IPS DF 6.9 (cell line): ENCODE results near the gene KLHL42.
"Not testable (repeated sequence)": the region's sequence is repeated elsewhere in the genome, so short reads cannot be mapped to it uniquely, and the experiment has no call there.

Experiments
- DNase-seq: peaks from one replicate; pipeline ENCODE4 v3.0.0-alpha.2; 2013; ENCODE audit warnings: low read depth, low spot score
- H3K27ac ChIP-seq: one replicate; pipeline ENCODE4 v1.5.1; 2013; ENCODE audit warnings: low read length, control low read depth
- H3K27me3 ChIP-seq: 2 replicates; pipeline ENCODE4 v1.6.1; 2013; ENCODE audit warnings: mild to moderate bottlenecking, low read length; ENCODE audit not compliant: control insufficient read depth, insufficient read depth
- H3K36me3 ChIP-seq: 2 replicates; pipeline ENCODE4 v1.6.1; 2013; ENCODE audit warnings: low read length; ENCODE audit not compliant: control insufficient read depth, insufficient read depth
- H3K4me1 ChIP-seq: 2 replicates; pipeline ENCODE4 v1.6.1; 2013; ENCODE audit warnings: low read length; ENCODE audit not compliant: control insufficient read depth, insufficient read depth
- H3K4me3 ChIP-seq: 2 replicates; pipeline ENCODE4 v1.5.1; 2013; ENCODE audit warnings: mild to moderate bottlenecking, low read length
- H3K9me3 ChIP-seq: 2 replicates; pipeline ENCODE4 v1.6.1; 2013; ENCODE audit warnings: low read length, inconsistent platforms; ENCODE audit not compliant: control insufficient read depth, insufficient read depth
- WGBS: extraction: QIAGEN DNeasy Blood & Tissue Kit; methylation state at CpG from one replicate; pipeline ENCODE4 v1.1.7; 2013; ENCODE audit warnings: mixed read lengths, missing lambda C conversion rate; ENCODE audit not compliant: insufficient read length, insufficient coverage; 5-methylcytosine and 5-hydroxymethylcytosine counted together

Gene KLHL42

DNA sequence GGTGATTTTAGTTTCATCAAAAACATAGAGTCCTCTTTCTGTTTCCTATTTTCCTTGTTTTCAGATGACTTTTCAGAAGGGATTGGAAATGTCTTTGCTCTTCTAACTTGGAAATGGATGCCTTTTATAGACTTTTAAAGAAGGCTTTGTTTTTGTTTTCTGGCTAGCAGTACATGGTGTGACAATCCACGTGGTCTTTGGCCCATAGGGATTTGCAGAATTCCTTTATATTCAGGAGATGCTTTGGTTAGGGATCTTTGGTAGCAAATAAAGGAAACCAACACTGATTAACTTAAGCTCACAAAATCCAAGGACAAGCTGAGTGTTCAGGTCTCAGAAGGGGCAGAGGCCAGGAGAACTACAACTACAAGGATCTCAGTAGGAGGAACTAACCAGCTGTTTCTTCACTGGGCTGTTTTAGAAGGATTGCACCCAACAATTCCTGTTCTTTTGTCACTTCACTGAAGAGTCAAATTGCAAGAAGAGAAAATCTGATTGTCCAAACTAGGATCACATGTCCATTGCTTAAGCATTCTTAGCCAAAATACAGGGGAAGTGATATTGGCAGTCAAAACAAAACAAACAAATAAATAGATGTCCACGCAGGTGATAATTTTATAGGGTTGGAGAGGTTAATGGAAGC, 58.6 kb downstream of the KLHL42 start:
- Histone ChIP-seq H3K27ac (no peak overlapping the region), H3K9me3 (no peaks in the 10 kb centered on the region), H3K36me3 (no peaks in the 10 kb centered on the region), H3K4me3 (no peak overlapping the region), H3K27me3 (no peaks in the 10 kb centered on the region), H3K4me1 (no peaks in the 10 kb centered on the region)
- no CpG with 5 or more reads among the region's 2 CpGs for WGBS
- no peak for DNase-seq

DNA sequence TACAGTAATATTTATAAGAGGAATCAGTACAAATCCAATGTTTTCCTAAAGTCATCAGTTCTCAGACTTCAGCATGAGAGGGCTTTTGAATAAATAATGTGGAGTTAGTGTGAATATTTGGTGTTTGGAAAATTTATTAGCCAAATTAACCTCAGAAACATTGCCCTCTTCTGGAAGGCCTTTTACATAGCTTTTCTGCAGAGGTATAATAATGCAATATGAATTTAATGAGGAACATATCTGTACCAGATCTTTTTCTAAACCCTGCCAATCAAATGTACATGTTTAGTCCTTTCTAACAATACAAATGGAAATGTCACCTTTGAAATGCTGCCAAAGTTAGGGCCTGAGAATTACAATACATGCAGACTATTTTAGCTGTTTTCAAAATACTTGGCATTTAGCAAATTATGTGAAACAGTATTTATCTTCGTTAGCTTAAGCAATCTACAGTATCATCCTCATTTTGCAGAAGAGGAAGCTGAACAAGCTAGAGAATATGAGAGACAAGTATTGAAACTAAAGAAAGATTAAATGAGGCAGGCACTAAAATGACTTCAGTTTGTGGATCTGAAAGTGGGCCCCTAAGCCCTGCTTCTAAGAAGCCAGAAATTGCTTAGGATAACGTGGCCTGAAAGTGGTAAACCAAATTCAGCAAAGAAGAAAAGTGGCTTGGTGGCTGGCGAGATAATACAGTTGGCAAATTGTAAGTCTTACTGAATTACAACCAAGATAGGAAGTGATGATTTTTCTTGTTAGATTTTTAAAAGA, 60.4 kb downstream of the KLHL42 start:
- H3K9me3 ChIP-seq: no peaks in the 10 kb centered on the region
- DNase-seq: no peak
- no peak overlapping the region for H3K4me3 ChIP-seq
- WGBS: no CpG with 5 or more reads among the region's 3 CpGs
- no peaks in the 10 kb centered on the region for H3K27me3 ChIP-seq
- H3K36me3 ChIP-seq: no peaks in the 10 kb centered on the region
- no peaks in the 10 kb centered on the region for H3K4me1 ChIP-seq
- H3K27ac ChIP-seq: no peak overlapping the region

DNA sequence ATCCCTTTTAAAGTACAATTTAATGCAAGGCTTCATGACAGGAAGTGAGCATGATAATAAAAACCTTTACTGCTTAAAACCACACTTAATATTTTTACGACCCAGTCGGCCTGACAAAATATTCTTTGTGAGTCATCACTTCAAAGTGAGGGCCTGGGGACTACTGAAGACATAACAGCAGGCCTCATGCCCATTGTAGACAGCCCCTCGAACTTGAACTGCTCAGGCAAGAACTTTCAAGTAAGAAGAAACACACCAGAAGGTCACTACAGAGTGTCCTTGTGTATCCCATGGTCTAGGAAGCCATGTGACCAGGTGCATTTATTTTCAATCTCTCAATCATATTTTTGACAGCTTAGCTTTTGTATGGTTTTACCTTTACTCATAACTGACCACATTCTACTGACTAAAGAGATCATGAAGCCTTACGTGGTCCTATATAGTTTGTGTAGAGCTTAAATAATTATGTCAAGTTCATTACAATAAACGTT, 61.4 kb downstream of the KLHL42 start:
- Histone ChIP-seq H3K4me1 (no peaks in the 10 kb centered on the region), H3K36me3 (no peaks in the 10 kb centered on the region), H3K4me3 (no peak overlapping the region), H3K27ac (no peak overlapping the region), H3K9me3 (no peaks in the 10 kb centered on the region), H3K27me3 (no peaks in the 10 kb centered on the region)
- DNase-seq: no peak
- no CpG with 5 or more reads among the region's 5 CpGs for WGBS

DNA sequence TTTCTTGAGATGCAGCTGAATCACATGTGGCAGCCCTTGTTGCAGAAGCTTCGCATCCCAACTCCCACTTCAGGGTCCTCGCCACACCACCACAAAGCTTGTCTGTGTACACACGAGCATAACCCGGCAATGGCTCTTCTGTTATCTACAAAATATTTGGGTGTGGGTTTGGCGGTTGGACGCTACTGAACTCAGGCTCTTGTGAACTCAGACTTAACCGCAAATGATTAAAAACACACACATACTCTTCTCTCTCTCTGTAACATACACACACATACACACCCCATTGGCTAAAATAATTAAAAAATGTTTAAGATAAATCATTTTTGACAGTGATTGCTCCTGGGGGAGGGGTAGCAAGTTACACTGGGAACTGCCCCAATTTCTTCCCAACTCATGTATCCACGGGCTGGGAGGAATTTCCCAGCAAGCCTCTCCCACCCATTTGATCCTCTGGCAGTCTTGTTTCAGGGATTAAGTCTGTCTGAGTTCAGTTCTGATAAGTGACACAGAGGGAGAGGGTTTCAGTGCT, 63.7 kb downstream of the KLHL42 start:
- Histone ChIP-seq H3K4me3 (no peak overlapping the region), H3K36me3 (no peaks in the 10 kb centered on the region), H3K27me3 (no peaks in the 10 kb centered on the region), H3K4me1 (no peaks in the 10 kb centered on the region), H3K27ac (no peak overlapping the region), H3K9me3 (no peaks in the 10 kb centered on the region)
- WGBS: no CpG with 5 or more reads among the region's 8 CpGs
- DNase-seq: no peak

DNA sequence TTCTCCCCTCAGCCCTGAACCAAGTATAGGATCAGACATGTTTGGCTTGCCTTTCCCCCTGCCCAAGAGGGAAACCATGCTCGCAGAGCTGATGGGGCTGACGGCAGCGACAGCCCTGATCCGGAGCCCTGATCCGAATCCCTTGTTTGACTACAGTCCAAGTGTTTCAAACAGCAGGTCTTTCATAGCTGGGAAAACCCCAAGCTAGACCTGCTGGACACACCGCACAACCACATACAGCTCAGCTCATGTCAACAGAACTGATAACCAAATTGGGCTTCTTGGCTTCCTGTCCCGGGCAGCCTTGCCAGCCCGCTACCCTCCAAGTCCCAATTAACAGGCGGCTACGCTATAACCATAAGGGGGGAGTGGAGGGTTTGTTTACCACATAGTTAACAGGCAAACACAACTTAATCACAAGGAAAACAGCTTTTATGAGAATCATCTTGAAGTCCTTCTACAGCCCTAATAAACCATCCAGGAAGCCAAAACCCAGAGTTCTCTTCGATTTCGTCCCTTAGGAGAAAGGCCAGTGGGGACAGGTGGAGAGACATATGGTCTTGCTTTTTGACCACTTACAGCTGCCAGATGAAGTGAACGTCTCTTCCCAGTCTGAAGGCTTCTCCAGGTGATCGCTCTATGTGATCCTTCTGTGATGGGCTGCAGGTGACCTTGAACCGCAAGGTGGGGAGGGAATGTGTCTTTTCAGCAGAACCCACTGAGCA, 64.5 kb downstream of the KLHL42 start:
- no peak for DNase-seq

DNA sequence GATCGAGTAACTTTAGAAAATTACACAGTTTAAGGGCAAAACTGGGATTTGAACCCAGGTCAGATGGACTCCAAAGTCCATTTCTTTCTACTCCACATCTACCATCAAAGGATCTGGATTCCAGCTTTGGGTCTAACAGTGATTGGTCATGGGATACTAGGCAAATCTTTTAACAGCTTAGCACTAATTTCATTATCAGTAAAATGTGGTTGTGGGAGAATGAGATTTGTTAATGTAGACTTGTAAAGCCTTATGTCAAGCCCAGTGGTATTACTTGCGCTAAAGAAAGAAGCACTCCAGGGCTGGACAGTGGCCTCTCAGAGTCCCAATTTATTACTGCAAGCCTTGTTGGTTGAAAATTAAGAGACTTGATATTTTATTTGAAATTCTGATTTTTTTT, 65.2 kb downstream of the KLHL42 start:
- Histone ChIP-seq H3K4me3 (no peak overlapping the region), H3K27ac (no peak overlapping the region), H3K27me3 (no peaks in the 10 kb centered on the region), H3K4me1 (no peaks in the 10 kb centered on the region), H3K36me3 (no peaks in the 10 kb centered on the region), H3K9me3 (no peaks in the 10 kb centered on the region)
- DNase-seq: no peak
- no CpG with 5 or more reads among the region's 2 CpGs for WGBS

More for the DNA sequence above, 64.5 kb downstream of the KLHL42 start:
- no peaks in the 10 kb centered on the region for H3K4me1 ChIP-seq
- no peaks in the 10 kb centered on the region for H3K27me3 ChIP-seq
- no peaks in the 10 kb centered on the region for H3K36me3 ChIP-seq
- WGBS: no CpG with 5 or more reads among the region's 15 CpGs
- no peak overlapping the region for H3K4me3 ChIP-seq
- H3K9me3 ChIP-seq: no peaks in the 10 kb centered on the region
- no peak overlapping the region for H3K27ac ChIP-seq

DNA sequence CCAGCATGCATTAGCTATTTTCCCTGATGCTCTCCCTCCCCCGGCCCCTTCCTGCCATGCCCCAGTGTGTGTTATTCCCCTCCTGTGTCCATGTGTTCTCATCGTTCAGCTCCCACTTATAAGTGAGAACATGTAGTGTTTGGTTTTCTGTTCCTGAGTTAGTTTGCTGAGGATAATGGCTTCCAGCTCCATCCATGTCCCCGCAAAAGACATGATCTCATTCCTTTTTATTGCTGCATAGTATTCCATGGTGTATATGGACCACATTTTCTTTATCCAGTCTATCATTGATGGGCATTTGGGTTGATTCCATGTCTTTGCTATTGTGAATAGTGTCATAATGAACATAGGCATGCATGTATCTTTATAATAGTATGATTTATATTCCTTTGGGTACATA, 65.7 kb downstream of the KLHL42 start:
- not testable (repeated sequence) for H3K4me3 ChIP-seq, H3K9me3 ChIP-seq, H3K27ac ChIP-seq, H3K4me1 ChIP-seq, H3K36me3 ChIP-seq, DNase-seq, H3K27me3 ChIP-seq
- no CpG with 5 or more reads among the region's 3 CpGs for WGBS

DNA sequence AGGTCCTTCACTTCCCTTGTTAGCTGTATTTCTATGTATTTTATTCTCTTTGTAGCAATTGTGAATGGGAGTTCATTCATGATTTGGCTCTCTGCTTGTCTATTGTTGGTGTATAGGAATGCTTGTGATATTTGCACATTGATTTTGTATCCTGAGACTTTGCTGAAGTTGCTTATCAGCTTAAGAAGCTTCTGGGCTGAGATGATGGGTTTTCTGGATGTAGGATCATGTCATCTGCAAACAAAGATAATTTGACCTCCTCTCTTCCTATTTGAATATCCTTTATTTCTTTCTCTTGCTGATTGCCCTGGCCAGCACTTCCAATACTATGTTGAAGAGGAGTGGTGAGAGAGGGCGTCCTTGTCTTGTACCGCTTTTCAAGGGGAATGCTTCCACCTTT, 67.3 kb downstream of the KLHL42 start:
- WGBS: no CpG with 5 or more reads among the region's 2 CpGs

DNA sequence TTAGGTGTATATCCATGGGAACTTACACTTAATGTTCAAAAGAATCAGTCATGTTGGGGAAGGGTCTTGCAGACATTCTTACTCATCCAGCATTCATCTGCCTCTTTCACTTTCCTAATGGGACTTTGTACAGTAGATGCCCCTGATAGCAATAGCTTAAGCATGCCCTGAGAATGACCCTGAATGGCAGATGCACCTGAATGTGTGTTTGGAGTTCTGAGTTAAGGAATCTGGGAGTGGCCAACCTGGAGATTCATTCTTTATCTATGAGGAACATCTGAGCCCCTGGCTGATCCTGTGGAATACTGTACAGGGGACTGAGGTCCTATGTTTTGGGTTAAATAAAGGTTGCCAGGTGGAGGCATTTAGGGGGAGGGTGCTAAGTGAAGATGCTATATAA, 71.3 kb downstream of the KLHL42 start:
- Histone ChIP-seq H3K27ac (no peak overlapping the region), H3K4me1 (no peaks in the 10 kb centered on the region), H3K9me3 (no peaks in the 10 kb centered on the region), H3K4me3 (no peak overlapping the region), H3K27me3 (no peaks in the 10 kb centered on the region), H3K36me3 (no peaks in the 10 kb centered on the region)
- DNase-seq: no peak

More for the DNA sequence above, 67.3 kb downstream of the KLHL42 start:
- H3K9me3 ChIP-seq, H3K4me3 ChIP-seq, DNase-seq, H3K27me3 ChIP-seq, H3K4me1 ChIP-seq, H3K36me3 ChIP-seq, H3K27ac ChIP-seq: not testable (repeated sequence)

DNA sequence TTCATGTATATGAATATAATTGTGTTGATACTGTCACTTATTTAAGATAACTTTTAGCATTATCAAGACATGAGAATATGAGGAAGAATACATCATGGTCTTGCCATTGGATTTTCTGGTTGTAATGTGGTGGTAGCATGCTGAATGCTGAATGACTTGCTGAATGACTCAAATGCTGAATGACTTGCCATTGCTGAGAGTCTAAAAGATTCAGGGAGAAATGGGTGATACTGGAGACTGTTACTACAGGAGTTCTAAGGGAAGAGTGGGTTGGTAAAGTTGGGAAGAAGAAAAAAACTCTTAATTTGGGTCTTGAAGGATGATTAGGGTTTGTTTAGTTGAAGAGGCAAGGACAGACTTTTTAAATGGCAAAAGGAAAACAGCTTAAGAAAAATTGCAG, 72.1 kb downstream of the KLHL42 start:
- Histone ChIP-seq H3K27me3 (no peaks in the 10 kb centered on the region), H3K4me3 (no peak overlapping the region), H3K27ac (no peak overlapping the region), H3K36me3 (no peaks in the 10 kb centered on the region), H3K9me3 (no peaks in the 10 kb centered on the region), H3K4me1 (no peaks in the 10 kb centered on the region)
- no peak for DNase-seq
